OCI-LY3 (cell line): ENCODE measurements around the gene MYD88.

Experiments used
- H2AFZ ChIP-seq: fragments of 200-600, 300-600 bp; shearing (Covaris generic); 2 replicates; pipeline ENCODE4 v1.6.0; 2014; ENCODE audit warnings: antibody characterized with exemption, low read depth, low read length
- H3K27ac ChIP-seq: fragments of 200-600, 300-600 bp; sonication (generic); 2 replicates; pipeline ENCODE4 v1.5.1; 2014; ENCODE audit warnings: mild to moderate bottlenecking, low read length, moderate library complexity, mixed read lengths
- H3K27me3 ChIP-seq: fragments of 200-600, 300-600 bp; sonication (generic); 2 replicates; pipeline ENCODE4 v1.6.1; 2014; ENCODE audit warnings: low read depth, low read length, mixed read lengths
- H3K36me3 ChIP-seq: fragments of 200-600, 300-600 bp; sonication (generic); replicated peaks from 2 replicates; pipeline ENCODE3; 2014; ENCODE audit warnings: low read depth, low read length, mixed read lengths
- H3K4me1 ChIP-seq: fragments of 300-600, 200-600 bp; sonication (generic); 2 replicates; pipeline ENCODE4 v1.6.1; 2014; ENCODE audit warnings: low read length, mixed read lengths
- H3K4me2 ChIP-seq: fragments of 200-600, 300-600 bp; sonication (generic); 2 replicates; pipeline ENCODE4 v1.6.1; 2014; ENCODE audit warnings: low read length, mixed read lengths
- H3K4me3 ChIP-seq: fragments of 300-600, 200-600 bp; sonication (generic); 2 replicates; pipeline ENCODE4 v1.5.1; 2014; ENCODE audit warnings: antibody characterized with exemption, mild to moderate bottlenecking, low read length, moderate library complexity
- H3K79me2 ChIP-seq: fragments of 300-600, 200-600 bp; shearing (Covaris generic); 2 replicates; pipeline ENCODE4 v1.6.1; 2014; ENCODE audit warnings: mild to moderate bottlenecking, low read length, mixed read lengths
- H3K9ac ChIP-seq: fragments of 300-600, 200-600 bp; shearing (Covaris generic); 2 replicates; pipeline ENCODE4 v1.6.0; 2014; ENCODE audit warnings: mild to moderate bottlenecking, low read length, moderate library complexity
- H3K9me3 ChIP-seq: fragments of 200-600, 300-600 bp; shearing (Covaris generic); 2 replicates; pipeline ENCODE4 v1.6.1; 2014; ENCODE audit warnings: low read length, mixed read lengths; ENCODE audit not compliant: insufficient read depth
- H4K20me1 ChIP-seq: fragments of 200-600, 300-600 bp; sonication (generic); 2 replicates; pipeline ENCODE4 v1.6.1; 2016; ENCODE audit warnings: low read length, mixed read lengths; ENCODE audit not compliant: insufficient read depth
- CTCF ChIP-seq: fragments of 200-600, 300-600 bp; sonication (generic); IDR thresholded peaks from 2 replicates; pipeline ENCODE4 v1.5.1; 2014; ENCODE audit warnings: antibody characterized with exemption, low read length, low read depth
- EZH2phosphoT487 ChIP-seq: fragments of 200-600 bp; shearing (Covaris generic); IDR thresholded peaks from 2 replicates; pipeline ENCODE4 v1.6.1; 2018; ENCODE audit warnings: antibody characterized with exemption, mixed run types, low read depth

Gene MYD88

GRCh38 chr3:38107911-38108648 is 30.4 kb upstream of the MYD88 start:
- no peak overlapping the region for H3K9ac ChIP-seq

DNA sequence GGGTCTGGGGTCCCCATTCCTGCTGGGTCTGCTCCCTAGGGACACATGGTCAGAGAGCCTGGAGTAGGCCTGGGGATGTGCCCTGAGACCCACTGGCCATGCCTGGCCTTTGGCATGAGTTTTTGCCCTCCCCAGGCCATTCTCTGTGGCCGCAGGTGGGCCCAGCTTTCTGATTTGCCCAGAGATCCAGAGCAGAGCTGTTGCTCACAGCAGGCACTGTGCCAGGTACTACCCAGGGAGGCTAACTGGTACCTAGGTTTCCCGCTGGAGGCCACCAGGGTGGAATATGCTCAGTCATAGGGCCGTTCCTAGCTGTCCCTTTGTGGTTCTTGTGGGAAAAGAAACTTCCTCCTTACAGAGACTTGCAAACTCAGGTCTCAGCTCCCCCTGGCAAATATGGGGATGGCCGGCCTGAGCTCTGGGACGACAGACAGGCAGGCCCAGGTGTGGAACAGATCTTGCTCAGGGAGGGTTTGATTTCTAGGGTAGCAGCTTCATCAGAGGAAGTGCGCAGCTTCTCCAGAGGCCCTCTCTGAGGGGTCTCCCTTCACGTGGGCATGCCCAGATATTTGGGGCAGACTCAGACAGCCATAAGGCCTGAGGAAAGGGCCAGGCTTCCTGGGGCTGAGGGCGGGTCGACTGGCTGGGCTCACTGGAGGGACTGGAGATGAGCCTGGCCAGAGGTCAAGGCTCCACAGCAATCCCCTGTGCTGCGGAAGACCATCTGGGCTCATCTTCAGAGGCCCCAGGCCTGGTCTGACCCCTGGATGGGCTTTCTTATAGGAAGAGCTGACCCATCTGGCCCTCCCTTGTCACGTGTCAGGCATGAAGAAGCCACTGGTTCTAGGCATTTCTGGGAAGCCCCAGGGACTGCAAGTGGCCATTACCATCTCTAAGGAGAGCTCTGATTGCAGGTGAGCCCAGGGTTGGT is 29.5 kb upstream of the MYD88 start:
- H2AFZ ChIP-seq, result no peak overlapping the region
- no peak overlapping the region for H3K9ac ChIP-seq
- H3K4me1 ChIP-seq, result no peaks in the 10 kb centered on the region
- no peaks in the 10 kb centered on the region for H3K27me3 ChIP-seq
- TF ChIP-seq EZH2phosphoT487 (no peak), CTCF (no peak)
- no peaks in the 10 kb centered on the region for H4K20me1 ChIP-seq
- H3K79me2 ChIP-seq, result no peaks in the 10 kb centered on the region
- no peak overlapping the region for H3K4me2 ChIP-seq
- no peak overlapping the region for H3K4me3 ChIP-seq
- H3K27ac ChIP-seq, result no peak overlapping the region
- no peaks in the 10 kb centered on the region for H3K36me3 ChIP-seq
- H3K9me3 ChIP-seq, result 0 out of 2 replicates have a peak, but pooled peaks cover 3% of the 10 kb centered on the region

More at GRCh38 chr3:38107911-38108648, 30.4 kb upstream of the MYD88 start:
- Histone ChIP-seq H3K79me2 (no peaks in the 10 kb centered on the region), H3K9me3 (0 out of 2 replicates have a peak, but pooled peaks cover 3% of the 10 kb centered on the region), H3K4me2 (no peak overlapping the region), H3K36me3 (no peaks in the 10 kb centered on the region), H3K4me3 (no peak overlapping the region), H3K27me3 (no peaks in the 10 kb centered on the region), H3K4me1 (no peaks in the 10 kb centered on the region), H2AFZ (no peak overlapping the region), H3K27ac (no peak overlapping the region), H4K20me1 (no peaks in the 10 kb centered on the region)
- TF ChIP-seq CTCF (no peak), EZH2phosphoT487 (no peak)

- Histone ChIP-seq H3K27ac (no peak overlapping the region), H3K36me3 (no peaks in the 10 kb centered on the region), H3K9me3 (0 out of 2 replicates have a peak, but pooled peaks cover 3% of the 10 kb centered on the region), H3K4me3 (no peak overlapping the region), H3K4me2 (no peak overlapping the region), H4K20me1 (no peaks in the 10 kb centered on the region), H3K27me3 (no peaks in the 10 kb centered on the region), H3K9ac (no peak overlapping the region), H3K4me1 (peaks cover 4% of the 10 kb centered on the region), H2AFZ (no peak overlapping the region), H3K79me2 (no peaks in the 10 kb centered on the region)
- TF ChIP-seq CTCF (no peak), EZH2phosphoT487 (no peak)
These were observed 28.7 kb upstream of the MYD88 start for GRCh38 chr3:38109580-38110313.
